Eye (tissue), 1 donor: ENCODE measurements around the gene RGS7.
A peak's percentile ranks its signal among the peaks of the same experiment; 100 is the strongest.

ENCODE experiments used
- DNase-seq: peaks from one replicate; pipeline ENCODE4 v3.0.0-alpha.2; 2015

RGS7 gene

DNA sequence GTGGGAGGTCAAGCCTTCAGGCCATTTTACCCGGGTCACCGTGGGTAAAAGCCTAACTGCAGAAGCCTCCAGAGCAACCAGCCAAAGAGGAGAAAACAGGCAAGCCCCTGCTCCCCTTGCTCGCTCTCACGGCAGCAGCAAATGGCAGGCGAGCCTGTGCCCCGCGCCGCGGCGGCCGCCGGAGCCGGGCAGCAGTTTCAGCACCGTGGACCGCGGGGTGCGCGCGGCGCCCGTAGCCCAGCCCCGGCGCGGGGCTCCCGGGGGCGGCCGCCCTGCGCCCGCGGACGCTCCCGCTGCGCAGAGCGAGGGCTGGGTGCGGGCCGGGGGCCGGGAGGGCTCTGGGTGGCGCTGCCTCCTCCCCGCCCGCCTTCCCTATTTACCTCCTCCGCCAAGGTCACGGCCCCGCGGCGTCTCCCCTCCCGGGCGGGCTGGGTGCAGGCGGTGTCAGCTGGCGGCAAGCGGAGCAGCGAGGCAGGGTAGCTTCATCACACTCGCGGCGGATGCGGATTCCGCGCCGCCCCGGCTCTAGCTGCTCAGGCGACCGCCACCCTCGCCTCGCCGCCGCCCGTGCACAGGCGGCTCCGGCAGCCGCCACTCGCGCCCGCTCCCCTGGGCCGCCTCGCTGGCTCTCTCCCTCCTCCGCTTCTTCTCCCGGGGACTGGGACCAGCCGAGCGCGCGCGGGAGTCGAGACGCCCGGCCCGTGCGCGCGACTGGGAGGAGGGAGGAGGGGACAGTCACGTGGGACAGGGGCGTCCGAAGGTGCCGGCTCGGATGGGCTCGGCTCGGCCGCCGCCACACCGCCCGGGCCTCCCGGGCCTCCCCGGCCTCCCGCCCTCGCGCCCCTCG is at the start of gene RGS7:
RGS7 (minus strand) TSS at position 687 of the 847 bp plus-strand sequence.
- peak; percentile 91 for DNase-seq

DNA sequence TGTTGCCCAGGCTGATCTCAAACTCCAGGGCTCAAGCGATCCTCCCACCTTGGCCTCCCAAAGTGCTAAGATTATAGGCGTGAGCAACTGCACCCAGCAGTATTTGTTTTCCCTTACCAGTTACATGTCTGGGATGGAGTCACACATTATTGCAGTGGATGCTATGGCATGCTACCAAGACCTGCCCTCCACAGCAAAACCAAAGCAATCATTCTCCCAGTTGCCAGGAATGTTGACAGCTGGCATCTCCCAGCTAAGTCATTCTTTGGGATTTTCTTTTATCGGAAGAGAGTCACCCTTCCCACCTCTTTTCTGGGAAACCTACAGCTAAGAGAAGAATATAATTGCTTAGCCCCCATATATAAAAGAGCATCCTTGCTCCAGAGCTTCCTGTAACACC is 49.4 kb upstream of the RGS7 start:
- DNase-seq, result no peak

DNA sequence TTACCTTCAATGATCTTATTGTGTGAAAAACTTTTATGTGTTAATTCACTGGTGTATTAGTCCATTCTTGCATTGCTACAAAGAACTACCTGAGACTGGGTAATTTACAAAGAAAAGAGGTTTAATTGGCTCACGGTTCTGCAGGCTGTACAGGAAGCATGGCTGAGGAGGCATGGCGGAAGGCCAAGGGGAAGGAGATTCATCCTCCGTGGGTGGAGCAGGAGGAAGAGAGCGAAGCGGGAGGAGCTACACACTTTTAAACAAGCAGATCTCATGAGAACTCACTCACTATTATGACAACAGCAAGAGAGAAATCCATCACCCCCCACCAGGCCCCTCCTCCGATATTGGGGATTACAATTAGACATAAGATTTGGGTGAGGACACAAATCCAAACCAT is 44.2 kb upstream of the RGS7 start:
- no peak for DNase-seq

DNA sequence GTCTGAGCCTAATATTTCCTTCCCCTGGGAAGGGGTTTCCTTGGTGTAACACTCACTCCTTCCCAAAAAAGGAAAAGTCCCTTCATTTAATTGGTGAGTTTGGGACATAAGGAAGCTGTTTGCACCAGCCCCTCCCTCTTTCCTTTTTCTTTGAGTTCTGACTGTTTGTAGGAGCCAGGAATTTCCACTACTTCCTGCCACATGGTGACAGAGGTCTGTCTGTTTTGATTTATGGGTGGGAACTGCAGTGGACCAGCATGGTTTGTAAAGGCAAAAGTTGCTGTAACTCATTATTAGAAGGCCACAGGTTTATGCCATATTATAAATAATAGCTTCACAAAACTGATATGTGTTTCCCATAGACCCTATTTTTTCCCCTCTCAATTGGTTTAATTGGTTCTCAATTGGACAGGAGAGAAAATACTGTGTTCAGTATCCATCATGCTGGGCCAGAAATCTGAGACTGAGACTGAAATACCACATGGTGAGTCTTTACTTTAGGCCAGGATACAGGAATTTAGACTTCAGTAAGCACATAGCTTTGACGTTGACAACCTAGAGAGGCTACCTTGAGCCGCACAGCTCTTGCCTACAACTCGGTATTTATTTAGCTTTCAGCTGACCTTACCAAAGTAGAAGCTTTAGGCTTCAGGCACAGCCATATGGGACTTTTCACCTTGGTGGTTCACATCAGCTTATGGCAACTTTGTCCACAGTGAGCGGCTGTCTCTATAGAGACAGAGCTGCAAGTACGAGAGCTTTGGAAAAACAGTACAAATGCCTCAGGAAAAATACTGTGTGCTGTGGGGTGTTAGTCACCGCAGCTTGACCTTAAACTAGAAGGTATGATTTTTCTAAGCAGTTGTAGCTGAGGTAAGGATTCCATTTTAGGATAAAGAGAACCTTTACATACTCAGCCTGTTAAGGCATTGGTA is 40.0 kb upstream of the RGS7 start:
- DNase-seq, result no peak

DNA sequence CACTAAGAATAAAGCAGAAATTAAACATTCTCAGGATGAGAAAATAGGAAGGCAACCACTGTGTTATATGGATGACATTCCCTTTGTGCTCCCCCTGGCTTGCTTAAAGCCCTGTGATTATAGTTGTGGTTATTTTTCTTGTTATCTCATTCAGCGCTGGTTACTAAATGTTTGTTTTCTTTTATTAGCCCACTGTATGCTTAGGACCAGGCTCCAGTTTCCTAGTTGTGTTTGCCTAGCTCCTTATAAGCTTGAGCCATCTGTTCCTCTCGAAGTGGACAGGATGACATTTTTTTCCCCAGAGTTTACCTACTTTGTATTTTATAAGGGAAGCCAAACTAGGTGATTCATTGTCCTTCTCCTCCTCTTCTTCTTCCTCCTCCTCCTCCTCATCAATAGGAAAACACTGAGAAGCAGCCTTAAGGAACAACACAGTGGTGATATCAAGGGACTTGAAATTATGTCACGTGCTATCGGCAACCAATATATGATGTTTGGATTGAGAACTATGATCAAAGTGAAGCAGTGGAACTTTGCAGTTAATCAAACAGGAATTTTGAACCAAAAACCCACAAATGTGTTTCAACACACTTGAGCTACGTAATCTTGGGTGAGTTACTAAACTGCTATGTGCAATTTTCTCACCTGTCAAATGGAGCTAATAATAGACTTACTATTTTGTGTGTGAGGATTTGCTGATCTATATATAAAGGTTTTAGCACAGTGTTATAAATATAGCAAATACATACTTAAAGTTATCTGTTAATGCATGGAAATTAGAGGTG is 35.1 kb upstream of the RGS7 start:
- DNase-seq, result no peak

DNA sequence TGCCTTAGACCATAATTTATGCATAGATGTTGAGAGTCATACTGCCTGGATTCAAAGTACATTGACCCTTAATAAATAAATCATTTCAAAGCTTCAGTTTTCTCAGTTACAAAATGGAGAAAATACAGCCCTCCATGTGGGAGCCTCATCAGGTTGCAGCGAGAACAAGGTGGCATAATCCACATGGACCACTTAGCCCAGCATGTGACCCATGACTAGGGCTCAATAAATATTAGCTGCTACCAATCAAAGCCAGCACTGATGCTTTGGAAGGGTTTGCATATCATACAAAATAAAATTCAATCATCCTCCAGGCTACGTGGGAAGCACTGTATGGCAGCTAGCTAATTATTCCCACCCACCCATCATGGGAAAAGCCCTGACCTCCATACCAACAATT is 33.5 kb upstream of the RGS7 start:
- no peak for DNase-seq

DNA sequence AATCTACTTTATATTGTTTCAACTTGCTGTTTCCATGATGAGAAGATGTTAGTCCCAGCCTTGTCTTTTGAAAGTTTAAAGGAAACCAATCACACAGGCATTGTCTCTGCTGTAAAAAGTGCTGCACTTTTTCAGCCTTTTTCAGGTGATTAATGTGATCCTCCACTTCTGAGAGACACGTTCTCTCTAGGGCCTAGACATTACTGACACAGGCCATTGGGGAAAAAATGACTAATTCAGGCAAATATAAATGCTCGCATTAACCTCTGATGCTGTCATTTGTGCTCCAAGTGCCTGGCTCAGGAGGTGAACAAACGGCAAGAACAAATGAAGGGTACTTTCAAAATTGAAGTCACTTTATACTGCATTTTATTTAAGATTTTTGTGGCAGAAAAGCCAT is 32.4 kb upstream of the RGS7 start:
- DNase-seq, result no peak

DNA sequence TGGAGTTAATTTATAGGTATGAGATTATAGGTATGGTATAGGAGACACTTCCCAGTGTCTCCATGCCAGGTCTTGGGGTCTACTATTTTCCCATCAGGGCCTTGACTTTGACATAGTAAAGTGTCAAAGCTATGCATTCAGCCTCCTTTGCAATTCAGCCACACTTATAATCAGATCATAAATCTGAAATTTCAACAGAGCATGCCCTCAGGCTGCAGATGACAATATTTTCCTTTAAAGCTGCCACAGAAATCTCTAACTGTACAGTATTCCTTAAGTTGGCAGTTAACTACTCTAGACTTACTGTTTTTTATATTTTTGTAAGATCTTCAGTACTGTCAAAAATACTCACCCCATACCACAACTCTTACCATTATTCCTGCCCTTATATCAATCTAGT is 30.2 kb upstream of the RGS7 start:
- DNase-seq, result no peak

DNA sequence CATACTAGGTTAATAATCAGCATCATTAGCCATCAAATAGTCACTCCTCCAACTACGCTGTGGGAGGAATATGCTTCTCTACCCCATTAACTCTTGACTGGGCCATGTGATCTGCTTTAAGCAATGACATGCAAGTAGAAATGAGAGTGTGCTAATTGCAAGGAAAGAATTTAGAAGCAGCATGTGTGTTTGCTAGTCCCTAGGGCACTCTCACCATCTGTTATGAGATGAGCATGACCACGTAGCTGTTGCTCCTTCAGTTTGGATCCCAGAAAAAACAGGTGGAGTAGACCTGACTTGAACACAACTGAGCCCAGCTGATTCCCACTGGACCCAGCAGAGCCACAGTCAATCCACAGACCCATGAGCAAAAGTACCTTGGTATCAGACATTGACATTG is 19.7 kb upstream of the RGS7 start:
- DNase-seq, result no peak

DNA sequence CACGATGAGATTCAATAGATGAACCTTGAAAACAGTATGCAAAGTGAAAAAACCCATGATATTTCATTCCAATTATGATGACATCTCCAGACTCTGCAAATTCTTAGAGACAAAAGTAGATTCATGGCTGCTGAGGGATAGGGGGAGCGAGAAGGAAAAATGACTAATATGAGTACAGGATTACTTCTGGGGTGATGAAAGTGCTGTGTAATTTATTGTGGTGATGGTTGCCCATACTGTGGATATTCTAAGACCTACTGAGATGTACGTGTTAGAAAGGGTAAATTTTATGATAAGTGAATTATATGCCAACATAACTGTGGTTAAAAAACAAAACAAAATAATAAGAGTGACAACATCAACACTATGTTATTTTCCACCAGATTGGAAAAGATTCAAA is 18.9 kb upstream of the RGS7 start:
- DNase-seq, result no peak

DNA sequence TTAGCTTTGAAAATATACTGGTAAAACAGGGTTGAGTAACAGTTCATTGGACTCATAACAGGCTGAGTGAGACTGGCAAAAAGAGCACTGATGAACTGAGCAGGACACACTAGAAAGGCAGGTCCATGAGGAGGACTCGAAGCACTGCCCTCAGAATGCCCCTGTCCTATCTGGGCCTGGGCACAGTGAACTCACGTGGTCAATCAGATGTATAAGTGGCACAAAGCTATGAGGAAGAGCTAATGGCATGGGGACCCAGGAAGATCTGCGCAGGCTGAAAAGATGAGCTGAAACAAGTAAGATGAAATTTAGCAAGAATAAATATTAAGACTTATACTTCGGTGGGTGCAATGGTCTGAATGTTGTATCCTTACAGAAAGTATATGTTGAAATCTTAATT is 9.2 kb upstream of the RGS7 start:
- DNase-seq, result no peak

DNA sequence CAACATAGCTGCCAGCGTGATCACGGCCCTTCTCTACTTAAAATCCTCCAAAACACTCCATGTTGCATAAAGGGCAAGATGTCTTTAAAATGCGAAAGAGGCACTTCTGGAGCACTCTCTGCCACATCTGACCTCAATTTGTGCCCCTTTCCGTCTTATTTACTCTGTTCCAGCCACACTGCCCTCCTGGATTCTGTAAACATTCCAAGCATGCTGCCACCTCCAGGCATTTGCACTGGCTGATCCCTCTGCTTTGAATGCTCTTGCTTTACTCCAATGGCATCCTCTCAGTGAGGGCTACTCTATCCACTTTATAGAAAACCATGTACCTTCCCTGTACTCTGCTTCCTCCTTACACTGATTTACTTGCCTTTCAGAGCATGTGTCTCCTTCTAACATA is 5.3 kb upstream of the RGS7 start:
- DNase-seq, result no peak

DNA sequence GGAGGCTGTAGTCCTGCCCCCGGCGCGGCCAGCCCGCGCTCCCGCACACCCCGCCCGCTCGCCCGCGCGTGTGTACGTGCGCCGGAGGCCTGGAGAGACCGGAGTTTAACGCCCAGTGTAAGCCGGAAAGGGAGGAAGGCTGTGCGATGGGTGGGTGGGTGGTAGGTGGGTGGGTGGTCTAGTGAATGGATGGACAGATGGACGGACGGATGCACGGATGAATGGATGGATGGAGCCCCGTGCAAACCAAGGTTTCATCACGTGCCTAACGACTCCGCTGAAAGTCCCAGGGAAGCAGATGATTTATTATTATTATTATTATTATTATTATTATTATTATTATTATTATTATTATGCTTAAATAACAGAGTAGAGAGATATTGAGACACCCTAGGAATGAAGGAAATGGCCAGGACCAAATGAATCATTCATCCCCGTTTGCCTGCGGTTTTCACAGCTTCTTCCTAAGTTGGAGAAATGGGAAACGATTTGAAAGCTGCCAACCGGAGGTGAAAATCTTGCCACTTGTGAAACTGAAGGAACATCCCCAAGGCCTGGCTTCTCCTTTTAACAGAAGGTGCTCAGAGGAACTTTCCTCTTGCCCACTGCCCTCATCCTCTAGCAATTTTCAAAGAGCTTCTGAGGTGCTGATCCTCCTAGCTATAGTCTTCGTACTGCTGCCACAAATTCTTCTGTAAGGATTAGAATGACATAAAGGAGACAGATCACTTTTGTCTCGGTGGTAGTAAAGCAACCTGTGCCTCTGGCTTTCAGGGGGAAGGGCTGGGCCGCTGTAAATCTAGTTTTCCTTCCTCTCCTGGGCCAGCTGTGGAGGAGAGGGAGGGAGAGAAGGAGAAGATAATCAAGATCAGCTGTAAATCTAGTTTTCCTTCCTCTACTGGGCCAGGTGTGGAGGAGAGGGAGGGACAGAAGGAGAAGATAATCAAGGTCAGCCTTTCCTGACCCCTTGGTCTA is 648 bp upstream of the RGS7 start:
- peak; percentile 31 for DNase-seq

DNA sequence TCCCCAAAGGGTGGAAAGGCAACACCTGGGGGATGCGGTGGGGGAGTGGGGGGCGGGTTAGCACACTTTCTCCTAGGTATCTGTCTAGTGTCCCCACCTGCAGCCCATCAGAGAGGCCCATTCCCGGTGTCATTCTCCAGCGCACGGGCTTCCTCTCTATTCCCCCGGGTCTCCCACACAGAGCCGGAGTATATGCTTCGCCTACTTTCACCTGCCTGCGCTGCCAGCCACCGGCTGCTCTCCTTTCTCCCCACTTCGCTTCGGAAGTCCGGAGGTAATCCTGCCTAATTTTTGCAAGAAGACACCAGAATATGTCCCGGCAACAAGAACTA is 852 bp downstream of the RGS7 start:
- no peak for DNase-seq

DNA sequence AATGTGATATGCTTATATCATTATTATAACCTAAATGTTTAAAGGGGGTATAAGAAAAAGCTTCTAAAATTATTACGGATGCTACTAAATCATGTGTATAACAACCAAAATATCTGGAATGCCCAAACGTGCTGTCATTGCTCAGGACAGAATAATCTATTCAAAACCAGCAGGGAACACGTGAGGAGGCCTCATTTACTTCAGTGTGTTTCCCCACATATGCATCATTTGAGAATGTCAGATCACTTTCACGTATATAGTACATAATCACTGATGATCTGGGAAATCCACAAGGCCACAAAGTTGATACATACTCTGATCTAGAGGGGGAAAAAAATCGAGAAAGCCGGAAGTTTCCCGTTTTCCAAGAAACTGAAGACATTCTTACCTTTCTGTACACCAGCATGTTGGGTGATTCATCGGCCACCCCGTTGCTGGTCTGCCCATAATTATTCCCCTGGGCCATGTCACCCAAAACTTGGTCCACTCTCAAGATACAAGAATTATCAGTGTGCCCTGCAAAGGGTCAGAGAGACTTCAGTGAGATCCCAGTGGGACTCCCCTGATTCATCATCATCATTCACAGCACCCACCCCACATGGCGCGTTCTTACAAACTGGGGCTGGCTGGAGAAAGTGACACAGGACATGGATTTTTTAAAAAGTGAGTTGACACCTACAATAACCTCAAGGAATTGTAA is 1.5 kb downstream of the RGS7 start:
- no peak for DNase-seq

DNA sequence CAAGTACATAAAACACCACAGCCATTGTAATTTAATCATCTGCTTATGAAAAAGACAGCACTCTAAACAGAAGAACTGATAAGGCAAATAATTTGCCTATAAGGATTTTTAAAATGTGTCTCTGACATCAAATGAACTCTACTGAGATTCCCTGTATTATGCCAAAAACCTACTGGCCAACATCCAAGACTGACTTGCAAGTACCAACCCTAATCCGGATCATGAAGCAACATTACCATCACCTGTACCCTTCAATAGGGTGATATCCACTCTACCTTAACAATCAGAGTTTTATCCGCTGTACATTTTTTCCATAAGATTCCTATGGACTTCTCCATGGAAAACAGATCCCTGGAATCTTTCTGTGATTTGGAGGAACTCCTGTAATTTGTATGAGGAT is 4.6 kb downstream of the RGS7 start:
- DNase-seq, result no peak

DNA sequence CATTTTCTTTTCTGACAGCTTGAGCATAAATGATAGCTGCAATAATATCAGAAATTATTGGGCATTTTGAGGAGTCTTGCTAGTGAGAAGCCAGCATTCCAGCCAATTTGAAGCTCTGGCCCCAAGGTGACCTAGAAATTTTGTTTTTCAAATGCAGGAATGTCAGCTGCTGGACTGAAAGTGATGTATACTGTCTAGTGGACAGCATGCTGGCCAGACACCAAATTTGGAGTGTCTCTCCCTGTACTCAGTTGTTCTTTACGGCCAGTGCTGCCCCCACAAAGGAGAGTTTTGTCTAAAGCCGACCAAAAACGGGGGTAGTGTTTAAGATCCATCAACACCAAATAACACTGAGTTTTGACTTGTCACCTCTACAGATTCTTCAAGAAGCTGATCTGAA is 5.2 kb downstream of the RGS7 start:
- no peak for DNase-seq

DNA sequence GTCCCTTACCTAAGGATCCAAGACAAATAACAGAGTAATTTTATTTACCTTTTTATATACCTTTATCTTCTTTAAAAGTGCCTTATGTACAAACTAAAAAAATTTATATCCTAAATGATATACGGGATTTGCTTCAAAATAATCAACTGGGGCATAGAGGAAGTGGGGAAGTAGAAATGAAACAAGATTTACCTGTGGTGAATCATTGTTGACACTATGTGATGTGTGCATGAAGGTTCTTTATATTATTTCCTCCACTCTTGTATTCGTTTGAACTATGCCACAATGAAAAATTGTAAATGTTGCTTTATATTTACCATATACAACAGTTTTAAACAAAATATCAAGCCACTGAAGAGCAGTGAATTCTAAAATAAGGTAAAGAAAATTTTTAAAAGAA is 13.0 kb downstream of the RGS7 start:
- DNase-seq, result no peak

DNA sequence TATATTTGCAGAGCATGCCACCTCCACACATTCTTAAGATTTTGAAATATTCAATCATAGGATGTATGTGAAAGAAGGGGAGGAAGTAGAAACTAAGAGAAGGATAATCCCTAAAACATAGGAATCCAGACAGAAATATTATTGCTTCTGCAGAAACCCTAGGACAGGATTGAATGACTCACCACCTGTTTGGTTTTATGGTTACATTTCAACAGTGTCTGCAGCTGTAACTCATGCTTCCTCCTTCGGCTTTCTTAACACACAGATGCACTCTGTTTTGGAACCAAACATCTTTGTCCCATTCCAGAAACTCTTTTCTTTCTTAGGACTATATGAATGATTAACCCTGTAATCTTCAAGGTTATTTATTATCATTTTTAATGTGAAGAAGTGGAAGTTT is 20.7 kb downstream of the RGS7 start:
- no peak for DNase-seq

DNA sequence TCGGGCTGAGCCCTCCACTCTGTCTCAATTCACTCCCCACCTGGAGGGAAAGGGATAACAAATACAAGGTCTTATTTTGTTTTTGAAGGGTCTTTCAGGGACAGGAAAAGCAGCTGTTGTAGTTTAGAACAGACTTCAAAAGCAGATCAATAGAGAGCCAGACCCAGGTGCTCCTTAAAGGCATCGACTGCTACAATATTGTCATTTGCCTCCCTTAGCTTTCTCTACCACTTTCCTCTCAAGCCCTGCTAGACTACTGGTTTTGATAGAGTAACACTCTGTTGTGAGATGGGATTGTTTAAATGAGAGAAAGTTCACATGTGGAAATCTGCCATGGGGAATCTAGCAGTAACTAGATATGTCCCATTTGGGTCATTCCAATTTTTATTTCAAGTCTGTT is 24.0 kb downstream of the RGS7 start:
- DNase-seq, result no peak

DNA sequence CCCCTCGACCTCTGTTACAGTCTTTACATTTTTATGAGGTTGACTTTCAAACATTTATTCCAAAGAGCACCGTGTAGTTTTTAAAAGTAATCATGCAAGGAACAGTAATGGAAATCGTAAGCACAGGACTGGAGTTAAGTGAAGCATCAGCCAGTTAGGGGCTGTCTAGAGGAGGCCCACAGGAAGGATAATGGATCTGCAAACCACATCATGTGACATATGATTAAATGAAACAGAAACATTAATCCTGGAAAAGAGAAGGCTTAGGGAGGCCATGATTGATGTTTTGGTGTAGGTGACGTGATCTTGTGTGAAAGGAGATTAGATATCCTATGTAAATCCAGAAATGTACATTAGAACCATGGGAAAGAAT is 25.0 kb downstream of the RGS7 start:
- DNase-seq, result no peak
